ENCODE results near the gene BCL10. TPM values are rescaled to one million over a fixed set of nuclear protein-coding genes. Genes with fewer than 3 reads are reported as not detected.

BCL10 gene
- total RNA-seq, 1 donor = 30.4 TPM

DNA sequence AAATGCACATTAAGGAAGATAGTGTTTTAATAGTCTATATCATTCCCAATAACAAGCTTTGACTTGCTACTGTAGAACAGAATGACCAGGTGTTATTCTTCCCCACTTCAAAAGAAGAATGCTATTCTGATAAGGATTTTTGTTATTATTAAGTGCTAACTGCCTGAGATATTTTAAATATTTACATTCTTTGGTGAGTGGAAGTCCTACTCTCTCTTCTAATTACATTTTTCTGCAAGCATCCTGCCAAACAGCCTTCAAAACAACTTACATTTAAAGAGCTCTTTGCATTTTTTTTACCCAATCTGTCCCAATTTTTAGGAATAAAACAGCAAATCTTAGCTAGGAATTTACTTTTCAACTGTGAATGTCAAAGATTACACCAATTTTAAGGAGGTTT is 52.1 kb downstream of the BCL10 start:
- Histone ChIP-seq H4K20me1 (ENCODE audit: insufficient read depth, low read length) (no peaks in the 10 kb centered on the region), H3K27ac (ENCODE audit: low read depth, low read length) (no peak overlapping the region), H3K4me3 (ENCODE audit: insufficient read depth, low read length) (no peak overlapping the region), H3K4me2 (ENCODE audit: insufficient read depth, low read length) (no peak overlapping the region), H3K27me3 (ENCODE audit: insufficient read depth, low read length) (peaks cover 5% of the 10 kb centered on the region), H3K79me2 (ENCODE audit: insufficient read depth, low read length) (no peaks in the 10 kb centered on the region), H3K4me1 (ENCODE audit: insufficient read depth, low read length) (peaks cover 11% of the 10 kb centered on the region), H3K9me3 (ENCODE audit: low read depth, low read length) (no peaks in the 10 kb centered on the region), H2AFZ (ENCODE audit: low read length) (no peak overlapping the region), H3K36me3 (ENCODE audit: insufficient read depth, low read length) (no peaks in the 10 kb centered on the region)
- no peak for DNase-seq (ENCODE audit: insufficient read length, low spot score, missing footprints)
- no peak for TF ChIP-seq CTCF (IDR thresholded peaks at IDR 0.05; ENCODE audit: extremely low read depth, low read depth, low read length)

- H4K20me1 ChIP-seq (ENCODE audit: insufficient read depth, low read length) = no peaks in the 10 kb centered on the region
- TF ChIP-seq CTCF (IDR thresholded peaks at IDR 0.05; ENCODE audit: extremely low read depth, low read depth, low read length) = no peak
- no peak for DNase-seq (ENCODE audit: insufficient read length, low spot score, missing footprints)
- H3K27me3 ChIP-seq (ENCODE audit: insufficient read depth, low read length) = peaks cover 8% of the 10 kb centered on the region
- no peaks in the 10 kb centered on the region for H3K79me2 ChIP-seq (ENCODE audit: insufficient read depth, low read length)
- no peak overlapping the region for H3K27ac ChIP-seq (ENCODE audit: low read depth, low read length)
- no peaks in the 10 kb centered on the region for H3K9me3 ChIP-seq (ENCODE audit: low read depth, low read length)
- H3K36me3 ChIP-seq (ENCODE audit: insufficient read depth, low read length) = no peaks in the 10 kb centered on the region
- H3K4me3 ChIP-seq (ENCODE audit: insufficient read depth, low read length) = no peak overlapping the region
- peaks cover 11% of the 10 kb centered on the region for H3K4me1 ChIP-seq (ENCODE audit: insufficient read depth, low read length)
- H2AFZ ChIP-seq (ENCODE audit: low read length) = no peak overlapping the region
- no peak overlapping the region for H3K4me2 ChIP-seq (ENCODE audit: insufficient read depth, low read length)
Measured at GRCh38 chr1:85223334-85223733, 53.1 kb downstream of the BCL10 start.

GRCh38 chr1:85220756-85221201 is 55.7 kb downstream of the BCL10 start:
- no peak overlapping the region for H3K4me2 ChIP-seq (ENCODE audit: insufficient read depth, low read length)
- H3K36me3 ChIP-seq (ENCODE audit: insufficient read depth, low read length) = no peaks in the 10 kb centered on the region
- H3K4me3 ChIP-seq (ENCODE audit: insufficient read depth, low read length) = no peak overlapping the region
- no peak for DNase-seq (ENCODE audit: insufficient read length, low spot score, missing footprints)
- H2AFZ ChIP-seq (ENCODE audit: low read length) = no peak overlapping the region
- no peaks in the 10 kb centered on the region for H3K79me2 ChIP-seq (ENCODE audit: insufficient read depth, low read length)
- no peak for TF ChIP-seq CTCF (IDR thresholded peaks at IDR 0.05; ENCODE audit: extremely low read depth, low read depth, low read length)
- H3K4me1 ChIP-seq (ENCODE audit: insufficient read depth, low read length) = peaks cover 5% of the 10 kb centered on the region
- no peaks in the 10 kb centered on the region for H3K9me3 ChIP-seq (ENCODE audit: low read depth, low read length)
- H3K27me3 ChIP-seq (ENCODE audit: insufficient read depth, low read length) = peaks cover 8% of the 10 kb centered on the region
- no peak overlapping the region for H3K27ac ChIP-seq (ENCODE audit: low read depth, low read length)
- H4K20me1 ChIP-seq (ENCODE audit: insufficient read depth, low read length) = no peaks in the 10 kb centered on the region

GRCh38 chr1:85219853-85220610 is 56.4 kb downstream of the BCL10 start:
- no peaks in the 10 kb centered on the region for H4K20me1 ChIP-seq (ENCODE audit: insufficient read depth, low read length)
- no peaks in the 10 kb centered on the region for H3K79me2 ChIP-seq (ENCODE audit: insufficient read depth, low read length)
- DNase-seq (ENCODE audit: insufficient read length, low spot score, missing footprints) = no peak
- no peaks in the 10 kb centered on the region for H3K4me1 ChIP-seq (ENCODE audit: insufficient read depth, low read length)
- no peak overlapping the region for H2AFZ ChIP-seq (ENCODE audit: low read length)
- peaks cover 9% of the 10 kb centered on the region for H3K27me3 ChIP-seq (ENCODE audit: insufficient read depth, low read length)
- H3K9me3 ChIP-seq (ENCODE audit: low read depth, low read length) = no peaks in the 10 kb centered on the region
- no peaks in the 10 kb centered on the region for H3K36me3 ChIP-seq (ENCODE audit: insufficient read depth, low read length)
- H3K4me2 ChIP-seq (ENCODE audit: insufficient read depth, low read length) = no peak overlapping the region
- H3K4me3 ChIP-seq (ENCODE audit: insufficient read depth, low read length) = no peak overlapping the region
- no peak for TF ChIP-seq CTCF (IDR thresholded peaks at IDR 0.05; ENCODE audit: extremely low read depth, low read depth, low read length)
- no peak overlapping the region for H3K27ac ChIP-seq (ENCODE audit: low read depth, low read length)

Data from osteoblast (primary cell).